A549 (cell line): Measurements from ENCODE around the gene DIP2C.

ENCODE experiments used
- CTCF ChIP-seq: fragments of >200 bp; sonication (Bioruptor Twin); formaldehyde crosslinking; IDR thresholded peaks from 3 replicates; pipeline ENCODE4 v1.5.1; 2016
- HOXA7 ChIP-seq: fragments of 250-450 bp; sonication (Bioruptor Pico); IDR thresholded peaks from 2 replicates; pipeline ENCODE4 v1.5.0; 2020; ENCODE audit warnings: mild to moderate bottlenecking, moderate library complexity
- POLR2AphosphoS2 ChIP-seq: conservative IDR thresholded peaks from 2 replicates; pipeline ENCODE4 v1.6.1; 2012; ENCODE audit warnings: low read length, improper control_type of control experiment, inconsistent platforms
- REST ChIP-seq: fragments of 200-600 bp; sonication (generic); IDR thresholded peaks from 2 replicates; pipeline ENCODE4 v1.6.1; 2016; ENCODE audit warnings: antibody characterized with exemption, mild to moderate bottlenecking, moderate library complexity

DNA sequence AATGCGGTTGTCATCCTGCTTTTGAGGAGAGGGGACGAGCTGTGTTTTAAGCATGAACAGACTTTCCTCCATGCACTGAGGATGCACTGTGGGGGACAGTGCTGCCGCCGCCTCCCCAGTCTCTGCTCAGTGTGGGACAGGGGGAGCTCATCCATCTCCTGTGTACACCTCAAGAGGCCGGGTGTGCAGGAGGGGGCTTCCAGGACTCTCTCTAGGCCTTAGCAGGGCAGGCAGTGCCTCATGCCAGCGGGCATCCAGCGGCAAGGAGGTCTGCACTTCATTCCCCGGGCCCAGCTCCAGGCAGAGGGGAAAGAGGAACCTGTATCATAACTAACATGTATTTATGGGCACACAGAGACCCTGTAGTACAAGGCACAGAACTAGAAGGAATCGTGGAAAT is 89.7 kb downstream of the DIP2C start:
- TF ChIP-seq POLR2AphosphoS2, result no peak
- TF ChIP-seq CTCF, result no peak
- TF ChIP-seq HOXA7 (CRISPR knock-in tag), result no peak
- TF ChIP-seq REST, result no peak
